ENCODE data around the gene AKAP13.

DNA sequence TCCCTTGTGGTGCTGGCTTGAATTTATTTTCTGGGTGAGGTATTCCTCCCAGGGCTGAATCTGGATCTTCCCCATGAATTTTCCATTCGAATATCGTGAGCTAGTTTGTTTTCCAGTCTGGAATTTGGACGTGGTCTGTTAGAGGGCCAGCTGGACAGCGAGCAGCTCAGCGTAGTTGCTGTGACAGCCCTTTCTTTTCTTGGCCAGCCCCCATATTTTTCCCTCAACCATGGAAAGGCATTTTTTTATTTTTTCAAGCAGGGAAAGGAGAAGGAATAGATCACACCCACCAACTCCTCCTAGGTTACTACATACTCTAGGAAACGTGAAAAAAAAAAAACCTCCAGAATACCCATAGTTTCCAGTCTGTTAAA is 262.3 kb downstream of the AKAP13 start:
- TF ChIP-seq POLR2A (IDR thresholded peaks at IDR 0.05; ENCODE audit: low read depth, low read length) (no peak), POLR2AphosphoS5 (IDR thresholded peaks at IDR 0.05; ENCODE audit: low read depth, low read length) (no peak)

Measured in GM12891 (cell line).